Measurements from ENCODE around the gene SCARF1.

SCARF1 gene

GRCh38 chr17:1604831-1605528, 40.6 kb downstream of the SCARF1 start:
- ChIA-PET CTCF (no interaction called here), POLR2A (no interaction called here)
- no peaks in the 10 kb centered on the region for H3K36me3 ChIP-seq (ENCODE audit: control insufficient read depth in 2 of 2, insufficient read depth in 1 of 2, low read length in 2 of 2)

GRCh38 chr17:1601571-1601970, 44.0 kb downstream of the SCARF1 start:
- TF ChIP-seq ZNF19 (tag by site-specific recombination; IDR thresholded peaks at IDR 0.05; ENCODE audit: low read depth) (no peak), TRIM28 (IDR thresholded peaks at IDR 0.05; ENCODE audit: borderline replicate concordance, low read length) (peak; percentile 42; the same call in 1 of the 2 replicates), ZNF221 (tag by site-specific recombination; IDR thresholded peaks at IDR 0.05; ENCODE audit: borderline replicate concordance) (no peak), SETDB1 (IDR thresholded peaks at IDR 0.05; ENCODE audit: insufficient read length, low read length) (peak; percentile 96), WT1 (tag by site-specific recombination; IDR thresholded peaks at IDR 0.05) (no peak)
- H3K27ac ChIP-seq (ENCODE audit: extremely low read depth, low read depth, low read length), result no peak overlapping the region
- CTCF ChIA-PET, result no interaction called here
- no peak overlapping the region for H3K4me3 ChIP-seq (ENCODE audit: low read depth, low read length)
- POLR2A ChIA-PET, result no interaction called here
- no peaks in the 10 kb centered on the region for H3K4me1 ChIP-seq (ENCODE audit: control insufficient read depth, insufficient read depth, low read length)
- no peaks in the 10 kb centered on the region for H3K9me3 ChIP-seq (ENCODE audit: control insufficient read depth, insufficient read depth, low read depth, low read length)
- no peaks in the 10 kb centered on the region for H3K36me3 ChIP-seq (ENCODE audit: control insufficient read depth in 2 of 2, insufficient read depth in 1 of 2, low read length in 2 of 2)

More at GRCh38 chr17:1604831-1605528, 40.6 kb downstream of the SCARF1 start:
- Histone ChIP-seq H3K27ac (ENCODE audit: extremely low read depth, low read depth, low read length) (no peak overlapping the region), H3K9me3 (ENCODE audit: control insufficient read depth, insufficient read depth, low read depth, low read length) (no peaks in the 10 kb centered on the region), H3K4me3 (ENCODE audit: low read depth, low read length) (no peak overlapping the region), H3K4me1 (ENCODE audit: control insufficient read depth, insufficient read depth, low read length) (no peaks in the 10 kb centered on the region)
- TF ChIP-seq ZNF157 (tag by site-specific recombination; IDR thresholded peaks at IDR 0.05) (no peak), AEBP2 (tag by site-specific recombination; IDR thresholded peaks at IDR 0.05; ENCODE audit: borderline replicate concordance) (no peak), ZNF555 (tag by site-specific recombination; conservative IDR thresholded peaks at IDR 0.05) (no peak), ZNF404 (tag by site-specific recombination; IDR thresholded peaks at IDR 0.05) (no peak), ZNF174 (tag by site-specific recombination; IDR thresholded peaks at IDR 0.05) (no peak), ZSCAN16 (tag by site-specific recombination; IDR thresholded peaks at IDR 0.05) (no peak)

DNA sequence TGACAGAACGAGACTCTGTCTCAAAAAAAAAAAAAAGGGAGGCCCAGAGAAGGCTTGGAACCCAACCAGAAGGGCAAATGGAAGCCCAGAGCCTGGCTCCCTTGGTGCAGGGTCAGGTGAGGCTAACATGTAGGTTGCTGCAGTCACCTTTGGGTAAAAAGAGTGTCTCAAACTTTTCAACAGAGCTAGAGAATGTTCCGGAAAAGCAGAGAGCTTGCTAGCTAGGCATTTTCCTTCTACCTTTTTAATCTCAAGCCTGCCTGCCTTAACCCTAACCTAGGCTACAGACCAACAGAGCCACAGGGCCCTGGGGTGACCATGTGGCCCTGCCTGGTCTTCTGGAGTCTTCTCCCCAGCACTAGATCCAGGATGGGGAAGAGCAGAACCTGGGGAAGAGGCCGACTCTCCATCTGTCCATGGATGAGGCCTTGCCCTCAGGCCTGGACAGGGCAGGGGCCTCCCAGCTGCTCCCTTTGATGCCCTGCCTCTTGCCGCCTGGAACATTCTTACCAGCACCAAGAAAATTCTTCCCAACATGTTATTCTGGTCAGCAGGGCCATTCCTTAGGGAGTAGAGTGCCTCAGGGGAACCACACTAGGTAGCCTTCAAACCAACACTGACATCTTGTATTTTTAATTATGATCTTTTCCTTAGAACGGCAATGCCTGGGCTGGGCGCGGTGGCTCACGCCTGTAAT, 47.0 kb downstream of the SCARF1 start:
- ChIA-PET POLR2A (interaction anchor here (0.6 kb wide), 1 partner anchor 29 kb away, joined by 7 read pairs; no protein-coding TSS in a partner anchor), CTCF (interaction anchor here (0.7 kb wide), 1 partner anchor 24 kb away, joined by 3 read pairs; no protein-coding TSS in a partner anchor)
- no peak for TF ChIP-seq ZNF48 (tag by site-specific recombination; IDR thresholded peaks at IDR 0.05)
- TF ChIP-seq ZNF184 (tag by site-specific recombination; IDR thresholded peaks at IDR 0.05), result no peak
- no peak for TF ChIP-seq ZNF132 (tag by site-specific recombination; IDR thresholded peaks at IDR 0.05; ENCODE audit: borderline replicate concordance)
- TF ChIP-seq, protein P1, sequence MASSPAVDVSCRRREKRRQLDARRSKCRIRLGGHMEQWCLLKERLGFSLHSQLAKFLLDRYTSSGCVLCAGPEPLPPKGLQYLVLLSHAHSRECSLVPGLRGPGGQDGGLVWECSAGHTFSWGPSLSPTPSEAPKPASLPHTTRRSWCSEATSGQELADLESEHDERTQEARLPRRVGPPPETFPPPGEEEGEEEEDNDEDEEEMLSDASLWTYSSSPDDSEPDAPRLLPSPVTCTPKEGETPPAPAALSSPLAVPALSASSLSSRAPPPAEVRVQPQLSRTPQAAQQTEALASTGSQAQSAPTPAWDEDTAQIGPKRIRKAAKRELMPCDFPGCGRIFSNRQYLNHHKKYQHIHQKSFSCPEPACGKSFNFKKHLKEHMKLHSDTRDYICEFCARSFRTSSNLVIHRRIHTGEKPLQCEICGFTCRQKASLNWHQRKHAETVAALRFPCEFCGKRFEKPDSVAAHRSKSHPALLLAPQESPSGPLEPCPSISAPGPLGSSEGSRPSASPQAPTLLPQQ (tag by site-specific recombination; IDR thresholded peaks at IDR 0.05), result no peak
- Histone ChIP-seq H3K4me3 (ENCODE audit: low read depth, low read length) (no peak overlapping the region), H3K36me3 (ENCODE audit: control insufficient read depth in 2 of 2, insufficient read depth in 1 of 2, low read length in 2 of 2) (no peaks in the 10 kb centered on the region), H3K27ac (ENCODE audit: extremely low read depth, low read depth, low read length) (no peak overlapping the region), H3K4me1 (ENCODE audit: control insufficient read depth, insufficient read depth, low read length) (no peaks in the 10 kb centered on the region), H3K9me3 (ENCODE audit: control insufficient read depth, insufficient read depth, low read depth, low read length) (no peaks in the 10 kb centered on the region)
